Transverse colon (tissue), 4 donors: ENCODE data around the gene DNAJB13. TPM values are rescaled to one million over a fixed set of nuclear protein-coding genes. Genes with fewer than 3 reads are reported as not detected.

Source experiments
- DNase-seq: peaks from one replicate; pipeline ENCODE4 v3.0.0-alpha.2; 2019
- H3K27ac ChIP-seq, 4 donors: fragments of 200-600 bp; sonication (generic); 2 replicates each; pipeline ENCODE4 v1.5.1; 2016 to 2018; ENCODE audit warnings: inconsistent platforms in 4 of 4
- H3K27me3 ChIP-seq: fragments of 200-600 bp; sonication (generic); 2 replicates; pipeline ENCODE4 v1.5.1; 2017; ENCODE audit warnings: inconsistent platforms
- H3K36me3 ChIP-seq, 4 donors: fragments of 200-600 bp; sonication (generic); 2 replicates each; pipeline ENCODE4 v1.5.1; 2017 to 2019; ENCODE audit warnings: inconsistent platforms in 4 of 4
- H3K4me1 ChIP-seq, 4 donors: fragments of 200-600 bp; sonication (generic); 2 replicates each; pipeline ENCODE4 v1.5.1; 2017 to 2020; ENCODE audit warnings: inconsistent platforms in 4 of 4
- H3K4me3 ChIP-seq, 4 donors: fragments of 200-600 bp; sonication (generic); 1 replicate in 1 of 4; 2 replicates in 3 of 4; pipeline versions ENCODE4 v1.5.1 to v1.6.1; 2017 to 2019; ENCODE audit warnings: inconsistent platforms in 4 of 4
- H3K9me3 ChIP-seq, 2 donors: fragments of 200-600 bp; sonication (generic); 2 replicates each; pipeline ENCODE4 v1.5.1; 2017 to 2019; ENCODE audit warnings: inconsistent platforms in 2 of 2
- CTCF ChIP-seq, 5 experiments: fragments of 200-600 bp in 3 of 5; fragments of 450-650 bp in 2 of 5; sonication (generic) in 3 of 5; IDR thresholded peaks; 1 replicate in 2 of 5; 2 replicates in 3 of 5; pipeline ENCODE4 v1.5.1; 2016 to 2017; ENCODE audit warnings: antibody characterized with exemption in 5 of 5, inconsistent platforms in 3 of 5, mild to moderate bottlenecking in 2 of 5, moderate library complexity in 1 of 5
- EP300 ChIP-seq: sonication (generic); formaldehyde crosslinking; IDR thresholded peaks from one replicate; pipeline ENCODE4 v1.6.1; 2017; ENCODE audit warnings: antibody characterized with exemption, low read depth
- POLR2A ChIP-seq: fragments of 450-650 bp; IDR thresholded peaks from one replicate; pipeline ENCODE4 v1.6.1; 2016; ENCODE audit warnings: antibody characterized with exemption, mild to moderate bottlenecking, moderate library complexity
- POLR2AphosphoS5 ChIP-seq, 3 donors: sonication (generic); formaldehyde crosslinking; IDR thresholded peaks; one replicate each; pipeline ENCODE4 v1.6.1; 2016; ENCODE audit warnings: antibody characterized with exemption in 3 of 3
- WGBS, 2 donors: methylation state at CpG; one replicate each; pipeline ENCODE4 v1.1.5; 2018; ENCODE audit warnings: low coverage in 1 of 2; 5-methylcytosine and 5-hydroxymethylcytosine counted together
- in situ Hi-C, 4 donors: fragments of 200-750 bp; cut with MboI; loops; one replicate each; pipeline versions ENCODE4 v1.15.0 to v1.15.1; 2017; ENCODE audit warnings: low sequenced_read_pairs in 3 of 4, low pct_ligation_motif_present in 1 of 4, low pct_unique_long_range_greater_than_20kb in 1 of 4
- intact Hi-C: fragments of 100-400 bp; cut with DNase I; formaldehyde crosslinking; loops from one replicate; pipeline ENCODE4 v1.15.1; 2023; ENCODE audit warnings: low total_unique reads
- total RNA-seq, 4 donors: library from RNA; depleted of rRNA; stranded (reverse); fragments of >200 nt; gene quantifications; one replicate each; pipeline ENCODE4 v1.1.0, GENCODE V29; 2016

DNAJB13 gene
- total RNA-seq: not detected

GRCh38 chr11:73950869-73951710, at the start of gene DNAJB13:
Gene DNAJB13 (plus strand): TSS chr11:73951026. CDS start chr11:73951070, 44 bp downstream.
- intact Hi-C loops (no loop called here), in situ Hi-C loops (loop anchor here in 2 of 4 donors (25.0 kb wide), 2 partner anchors 136 to 611 kb away; no protein-coding TSS in a partner anchor)
- DNase-seq: peak; percentile 44
- no peaks in the 10 kb centered on the region for H3K9me3 ChIP-seq
- 78 to 80% methylated on average over 4 to 12 of the region's 12 CpGs for WGBS, 2 donors
- no peaks in the 10 kb centered on the region for H3K36me3 ChIP-seq
- no peak within 1 kb of the TSS for H3K4me3 ChIP-seq
- no peaks in the 10 kb centered on the region for H3K4me1 ChIP-seq
- no peak within 1 kb of the TSS for H3K27ac ChIP-seq
- no peak for TF ChIP-seq EP300
- no peak for TF ChIP-seq POLR2AphosphoS5 (IDR thresholded peaks at IDR 0.05)
- TF ChIP-seq POLR2A: no peak
- TF ChIP-seq CTCF (IDR thresholded peaks at IDR 0.05): no peak
- no peaks in the 10 kb centered on the region for H3K27me3 ChIP-seq

- Histone ChIP-seq H3K4me1 (no peaks in the 10 kb centered on the region), H3K36me3 (peaks cover 0 to 5% (median 2%) of the 10 kb centered on the region in 4 donors), H3K27ac (no peak overlapping the region), H3K9me3 (no peaks in the 10 kb centered on the region), H3K4me3 (no peak overlapping the region), H3K27me3 (no peaks in the 10 kb centered on the region)
- 96 to 100% methylated on average over 1 of the region's 1 CpG for WGBS, 2 donors
- intact Hi-C loops: no loop called here
- TF ChIP-seq POLR2AphosphoS5 (IDR thresholded peaks at IDR 0.05) (no peak), CTCF (IDR thresholded peaks at IDR 0.05) (no peak), POLR2A (no peak)
- DNase-seq: no peak
- in situ Hi-C loops: no loop called here
Measured at GRCh38 chr11:73902303-73902702, 48.5 kb upstream of the DNAJB13 start.

- no peak for TF ChIP-seq EP300
- no peak for TF ChIP-seq POLR2AphosphoS5 (IDR thresholded peaks at IDR 0.05)
- no peak for TF ChIP-seq CTCF (IDR thresholded peaks at IDR 0.05)
- TF ChIP-seq POLR2A: no peak
- WGBS, 2 donors: 88 to 89% methylated on average over 2 to 4 of the region's 4 CpGs
- no peak overlapping the region for H3K4me3 ChIP-seq
- in situ Hi-C loops (no loop called here), intact Hi-C loops (no loop called here)
- no peaks in the 10 kb centered on the region for H3K9me3 ChIP-seq
- no peaks in the 10 kb centered on the region for H3K27me3 ChIP-seq
- no peaks in the 10 kb centered on the region for H3K4me1 ChIP-seq
- DNase-seq: no peak
- H3K36me3 ChIP-seq: peaks cover 0 to 9% (median 4%) of the 10 kb centered on the region in 4 donors
- H3K27ac ChIP-seq: no peak overlapping the region
Measured at GRCh38 chr11:73907191-73907590, 43.6 kb upstream of the DNAJB13 start.

- no peaks in the 10 kb centered on the region for H3K4me1 ChIP-seq
- H3K36me3 ChIP-seq: peaks cover 0 to 28% (median 11%) of the 10 kb centered on the region in 4 donors
- no peak overlapping the region for H3K4me3 ChIP-seq
- in situ Hi-C loops (no loop called here), intact Hi-C loops (no loop called here)
- WGBS, 2 donors: 88 to 90% methylated on average over 2 of the region's 2 CpGs
- H3K27me3 ChIP-seq: no peaks in the 10 kb centered on the region
- no peak overlapping the region for H3K27ac ChIP-seq
- no peaks in the 10 kb centered on the region for H3K9me3 ChIP-seq
- no peak for DNase-seq
- TF ChIP-seq POLR2AphosphoS5 (IDR thresholded peaks at IDR 0.05) (no peak), CTCF (IDR thresholded peaks at IDR 0.05) (no peak), EP300 (no peak), POLR2A (no peak)
Measured at GRCh38 chr11:73912026-73912425, 38.8 kb upstream of the DNAJB13 start.
